NCI-H2107 treated with DMSO at 0.1 percent for 48 hours (cell line): ENCODE data around the gene PLTP.
"Not testable (repeated sequence)": the region's sequence is repeated elsewhere in the genome, so short reads cannot be mapped to it uniquely, and the experiment has no call there.

Experiments used
- DNase-seq: peaks from one replicate; lab custom pipeline; 2025; ENCODE audit not compliant: unreplicated experiment; lab: John Stamatoyannopoulos, UW

PLTP gene, protein sequence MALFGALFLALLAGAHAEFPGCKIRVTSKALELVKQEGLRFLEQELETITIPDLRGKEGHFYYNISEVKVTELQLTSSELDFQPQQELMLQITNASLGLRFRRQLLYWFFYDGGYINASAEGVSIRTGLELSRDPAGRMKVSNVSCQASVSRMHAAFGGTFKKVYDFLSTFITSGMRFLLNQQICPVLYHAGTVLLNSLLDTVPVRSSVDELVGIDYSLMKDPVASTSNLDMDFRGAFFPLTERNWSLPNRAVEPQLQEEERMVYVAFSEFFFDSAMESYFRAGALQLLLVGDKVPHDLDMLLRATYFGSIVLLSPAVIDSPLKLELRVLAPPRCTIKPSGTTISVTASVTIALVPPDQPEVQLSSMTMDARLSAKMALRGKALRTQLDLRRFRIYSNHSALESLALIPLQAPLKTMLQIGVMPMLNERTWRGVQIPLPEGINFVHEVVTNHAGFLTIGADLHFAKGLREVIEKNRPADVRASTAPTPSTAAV

GRCh38 chr20:45911486-45912343, at the start of gene PLTP:
PLTP (minus strand) TSS chr20:45912155; CDS start chr20:45911452, 703 bp downstream.
- no peak for DNase-seq

DNA sequence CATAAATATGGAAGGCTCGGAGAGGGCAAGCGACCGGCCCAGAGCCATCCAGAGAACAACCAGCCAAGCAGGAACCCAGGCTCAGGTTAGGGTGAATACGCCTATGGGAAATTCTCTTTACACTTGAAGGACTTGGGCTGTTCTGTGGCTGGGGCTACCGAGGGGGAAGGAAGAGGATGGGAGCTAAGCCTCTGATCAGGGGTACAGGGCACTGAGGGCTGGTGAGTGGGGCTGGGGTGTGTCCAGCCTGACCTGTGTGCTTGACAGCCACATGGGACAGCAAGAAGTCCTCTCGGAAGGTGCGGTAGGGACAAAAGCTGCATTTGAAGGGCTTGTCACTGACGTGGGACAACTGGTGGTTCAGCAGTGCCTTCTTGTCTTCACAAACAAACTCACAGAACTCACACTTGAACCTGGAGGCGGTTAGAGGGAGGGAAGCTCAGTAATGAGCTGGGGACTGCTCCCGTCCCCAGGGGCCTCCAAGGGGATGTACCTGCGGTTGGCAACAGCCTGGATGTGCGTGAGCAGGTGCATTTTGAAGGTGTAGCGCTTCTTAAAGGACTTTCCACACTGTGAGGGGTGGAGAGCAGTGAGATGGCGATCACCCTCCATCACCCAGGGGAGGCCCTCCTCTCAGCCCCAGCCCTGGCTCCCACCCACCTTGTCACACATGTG, 48.1 kb upstream of the PLTP start:
- peak; percentile 11 for DNase-seq

GRCh38 chr20:45959126-45959525, 47.2 kb upstream of the PLTP start:
- no peak for DNase-seq

DNA sequence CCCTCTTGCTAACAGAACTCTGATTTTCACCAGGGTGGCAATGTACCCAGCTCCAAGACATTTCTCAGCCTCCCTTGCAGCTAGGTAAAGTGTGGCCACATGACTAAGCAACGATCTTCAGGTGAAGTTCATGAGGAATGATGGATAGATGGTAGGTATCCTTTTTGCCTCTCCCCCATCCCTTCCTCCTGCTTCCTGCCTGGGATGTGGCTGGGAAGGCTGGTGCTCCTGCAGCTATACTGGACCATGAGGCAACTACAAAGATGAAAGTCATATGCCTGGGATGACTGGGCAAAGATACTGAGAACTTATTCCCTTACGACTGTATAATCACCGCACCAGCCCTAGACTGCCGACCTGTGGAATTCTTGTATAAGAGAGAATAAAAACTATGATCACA, 46.6 kb upstream of the PLTP start:
- DNase-seq = no peak

GRCh38 chr20:45957021-45957941, 45.3 kb upstream of the PLTP start:
- no peak for DNase-seq

DNA sequence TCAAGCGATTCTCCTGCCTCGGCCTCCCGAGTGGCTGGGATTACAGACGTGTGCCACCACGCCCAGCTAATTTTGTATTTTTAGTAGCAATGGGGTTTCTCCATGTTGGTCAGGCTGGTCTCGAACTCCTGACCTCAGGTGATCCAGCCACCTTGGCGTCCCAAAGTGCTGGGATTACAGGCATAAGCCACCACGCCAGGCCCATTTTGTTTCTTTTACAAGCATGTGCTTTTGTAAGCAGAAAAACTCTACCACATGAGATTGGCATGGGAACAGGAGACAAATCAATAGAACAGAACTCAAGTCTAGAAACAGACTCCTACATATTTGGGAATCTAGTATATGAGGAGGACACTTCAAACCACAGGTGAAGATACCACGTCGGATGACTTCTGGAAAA, 44.4 kb upstream of the PLTP start:
- not testable (repeated sequence) for DNase-seq

- no peak for DNase-seq
These were observed 41.7 kb upstream of the PLTP start for GRCh38 chr20:45953672-45954071.

DNA sequence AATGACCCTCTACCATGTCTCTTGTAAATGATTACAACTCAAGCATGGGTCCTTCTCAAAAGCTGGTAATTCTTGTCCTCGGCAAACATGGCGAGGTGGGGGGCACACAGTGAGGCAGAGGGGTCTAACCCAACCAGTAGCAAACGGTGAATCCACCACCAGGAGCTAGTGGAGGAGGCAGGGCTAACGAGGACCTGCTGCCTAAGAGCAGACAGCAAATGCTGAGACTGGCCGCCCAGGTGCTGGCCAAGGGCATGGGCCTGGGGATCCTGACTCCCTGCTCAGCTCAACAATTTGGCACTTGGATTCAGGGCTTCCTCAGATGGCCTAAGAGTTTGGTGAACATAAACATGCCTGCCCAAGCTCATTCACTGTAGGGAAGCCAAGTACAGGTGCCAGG, 40.9 kb upstream of the PLTP start:
- no peak for DNase-seq

DNA sequence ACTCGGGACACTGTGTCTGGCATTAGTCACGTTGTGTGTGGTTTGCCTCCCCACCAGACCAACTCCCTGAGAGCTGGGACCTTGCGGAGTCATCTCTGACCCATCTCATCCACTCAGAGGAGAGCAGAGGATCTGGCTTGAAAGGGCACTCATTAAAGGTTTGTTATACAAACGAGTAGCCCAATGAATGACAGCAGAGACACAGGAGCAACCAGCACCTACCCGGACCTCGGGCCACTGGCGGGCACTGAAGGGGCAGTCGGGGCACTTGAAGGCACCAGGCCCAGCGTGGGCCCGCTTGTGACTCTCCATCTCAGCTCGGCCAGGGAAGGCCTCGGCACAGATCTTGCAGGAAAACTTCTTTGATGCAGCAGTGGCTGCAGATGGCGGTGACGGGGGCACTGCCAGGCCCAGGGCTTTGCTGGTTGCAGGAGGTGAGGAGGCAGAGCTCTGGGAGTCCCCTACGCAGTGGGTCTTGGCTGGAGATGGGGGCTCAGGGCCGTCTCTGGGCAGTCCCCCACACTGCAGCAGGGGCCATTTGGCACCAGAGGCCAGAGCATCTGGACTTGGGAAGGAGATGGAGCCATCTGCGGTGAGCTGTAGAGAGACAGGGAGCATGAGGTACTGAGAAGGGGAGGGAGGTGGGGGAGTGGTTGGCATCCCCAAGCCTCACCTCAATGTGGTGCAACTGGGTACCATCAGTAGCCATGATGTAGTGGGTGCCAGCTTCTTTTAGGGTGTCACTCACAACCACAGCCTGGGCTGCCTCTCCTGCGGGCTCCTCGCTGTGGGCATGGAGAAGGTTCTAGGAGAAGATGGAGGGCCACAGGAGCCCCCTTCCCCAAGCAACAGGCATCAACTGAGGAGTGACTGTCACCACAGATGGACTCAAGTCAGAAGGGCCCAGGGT, 40.2 kb upstream of the PLTP start:
- no peak for DNase-seq

DNA sequence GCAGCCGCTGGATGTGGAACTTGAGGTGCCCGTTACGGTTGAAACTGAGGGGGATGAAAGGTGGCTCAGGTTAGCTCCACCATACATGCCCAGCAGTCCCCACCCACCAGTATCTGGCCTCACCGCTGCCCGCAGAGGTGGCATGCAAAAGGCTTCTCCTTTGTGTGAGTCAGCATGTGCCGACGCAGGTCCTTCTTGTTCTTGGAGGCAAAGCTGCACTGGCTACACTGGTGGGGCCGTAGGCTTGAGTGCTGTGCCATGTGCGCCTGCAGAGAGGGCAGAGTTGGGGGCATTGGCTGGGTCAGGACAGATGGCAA, 38.3 kb upstream of the PLTP start:
- no peak for DNase-seq

- no peak for DNase-seq
These were observed 37.8 kb upstream of the PLTP start for GRCh38 chr20:45949542-45950329.

- DNase-seq = no peak
These were observed 37.0 kb upstream of the PLTP start for GRCh38 chr20:45948742-45949541.

DNA sequence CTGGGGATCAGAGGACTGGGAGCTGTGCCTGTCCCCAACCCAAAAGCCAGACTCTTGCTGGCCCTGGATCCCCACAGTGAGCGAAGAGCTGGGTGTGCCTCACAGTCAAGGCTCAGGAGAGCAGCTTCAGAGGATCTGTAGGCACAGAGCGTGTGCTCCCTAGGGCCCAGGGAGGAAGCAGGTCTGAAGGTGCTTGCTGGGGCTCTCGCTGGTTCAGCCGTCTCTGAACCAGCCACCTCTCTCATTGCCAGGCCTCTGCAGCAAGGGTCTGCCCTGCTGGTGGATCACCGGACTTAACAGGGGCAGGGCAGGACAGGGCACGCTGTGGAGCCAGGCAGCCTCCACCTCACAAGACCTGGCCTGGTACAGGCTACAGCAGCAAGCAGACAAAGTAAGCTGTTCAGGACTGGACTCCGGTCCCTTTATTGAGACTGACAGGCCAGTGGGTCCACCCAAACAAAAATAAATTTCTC, 36.3 kb upstream of the PLTP start:
- no peak for DNase-seq

GRCh38 chr20:45947110-45947866, 35.3 kb upstream of the PLTP start:
- no peak for DNase-seq

DNA sequence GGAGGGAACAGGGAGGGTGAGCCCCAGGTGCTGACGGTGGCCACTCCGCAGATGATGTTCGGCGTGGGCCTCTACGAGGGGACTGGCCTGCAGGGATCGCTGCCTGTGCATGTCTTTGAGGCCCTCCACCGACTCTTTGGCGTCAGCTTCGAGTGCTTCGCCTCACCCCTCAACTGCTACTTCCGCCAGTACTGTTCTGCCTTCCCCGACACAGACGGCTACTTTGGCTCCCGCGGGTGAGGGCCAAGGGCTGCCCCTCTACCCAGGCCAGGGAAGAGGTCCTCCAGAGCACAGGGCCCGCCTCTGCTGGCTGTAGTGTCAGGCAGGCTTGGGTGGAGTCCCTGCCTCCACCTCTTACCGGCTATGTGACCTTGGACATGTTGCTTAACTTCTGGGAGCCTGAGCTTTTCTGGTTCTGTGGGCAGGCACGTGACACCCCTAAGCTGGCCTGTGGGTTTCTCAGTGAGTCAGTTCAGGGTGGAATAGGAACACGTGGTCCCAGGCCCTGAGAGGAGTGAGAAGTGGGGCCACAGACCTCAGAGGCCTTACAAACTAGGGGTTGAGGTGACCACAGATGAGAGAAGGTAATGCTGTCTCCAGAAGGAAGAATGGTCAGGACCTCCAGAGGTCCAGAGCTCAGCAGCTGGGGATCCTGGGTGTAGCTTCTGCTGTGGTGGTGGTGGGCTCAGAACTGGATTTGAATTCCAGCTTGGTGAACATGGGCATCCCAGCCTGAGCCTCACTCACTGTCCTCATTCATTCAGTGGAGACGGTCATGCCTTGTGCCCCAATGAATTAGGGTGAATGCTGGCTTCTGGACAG, 34.4 kb upstream of the PLTP start:
- no peak for DNase-seq

DNA sequence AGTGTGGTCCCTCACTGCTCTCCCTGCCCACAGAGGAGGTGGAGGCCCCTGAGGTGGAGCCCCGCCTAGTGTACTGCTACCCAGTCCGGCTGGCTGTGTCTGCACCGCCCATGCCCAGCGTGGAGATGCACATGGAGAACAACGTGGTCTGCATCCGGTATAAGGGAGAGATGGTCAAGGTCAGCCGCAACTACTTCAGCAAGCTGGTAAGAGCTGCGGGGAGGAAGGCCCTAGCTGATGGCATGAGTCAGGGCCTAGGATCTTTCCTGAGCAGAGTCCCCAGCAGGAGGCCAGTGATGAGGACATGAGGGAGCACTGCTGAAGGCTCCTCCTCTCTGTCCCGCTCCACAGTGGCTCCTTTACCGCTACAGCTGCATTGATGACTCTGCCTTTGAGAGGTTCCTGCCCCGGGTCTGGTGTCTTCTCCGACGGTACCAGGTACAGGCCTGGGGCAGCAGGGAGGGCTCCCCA, 33.8 kb upstream of the PLTP start:
- DNase-seq = no peak
